Measurements from ENCODE around the gene SEMA7A.
A peak's percentile ranks its signal among the peaks of the same experiment; 100 is the strongest.

The SEMA7A gene

GRCh38 chr15:74415966-74416916, 17.5 kb downstream of the SEMA7A start:
- no peak for DNase-seq

- DNase-seq = no peak
Observed at GRCh38 chr15:74414603-74415338, 19.0 kb downstream of the SEMA7A start.

GRCh38 chr15:74414081-74414580, 19.6 kb downstream of the SEMA7A start:
- no peak for DNase-seq

- no peak for DNase-seq
Observed at GRCh38 chr15:74413350-74414080, 20.2 kb downstream of the SEMA7A start.

GRCh38 chr15:74412159-74412558, 21.6 kb downstream of the SEMA7A start:
- no peak for DNase-seq

- no peak for DNase-seq
Observed at GRCh38 chr15:74411686-74412085, 22.1 kb downstream of the SEMA7A start.

- DNase-seq = no peak
Observed at GRCh38 chr15:74410502-74410901, 23.3 kb downstream of the SEMA7A start.

- DNase-seq = no peak
Observed at GRCh38 chr15:74409225-74409624, 24.5 kb downstream of the SEMA7A start.

- DNase-seq = no peak
Observed at GRCh38 chr15:74408815-74409214, 24.9 kb downstream of the SEMA7A start.

- no peak for DNase-seq
Observed at GRCh38 chr15:74408385-74408784, 25.4 kb downstream of the SEMA7A start.

- no peak for DNase-seq
Observed at GRCh38 chr15:74406992-74407705, 26.6 kb downstream of the SEMA7A start.

GRCh38 chr15:74406517-74406916, 27.2 kb downstream of the SEMA7A start:
- DNase-seq = no peak

- no peak for DNase-seq
Observed at GRCh38 chr15:74405823-74406222, 27.9 kb downstream of the SEMA7A start.

GRCh38 chr15:74403991-74404563, 29.7 kb downstream of the SEMA7A start:
- DNase-seq = no peak

- no peak for DNase-seq
Observed at GRCh38 chr15:74403588-74403919, 30.2 kb downstream of the SEMA7A start.

GRCh38 chr15:74402873-74403587, 30.7 kb downstream of the SEMA7A start:
- peak; percentile 93 for DNase-seq

- DNase-seq = no peak
Observed at GRCh38 chr15:74402337-74402841, 31.4 kb downstream of the SEMA7A start.

- DNase-seq = peak; percentile 58
Observed at GRCh38 chr15:74400915-74401757, 32.6 kb downstream of the SEMA7A start.

- DNase-seq = peak; percentile 61
Observed at GRCh38 chr15:74400313-74400860, 33.4 kb downstream of the SEMA7A start.

All from activated CD4-positive, alpha-beta T cell treated with anti-CD3 and anti-CD28 coated beads, Interleukin-2, Interleukin-6, amounts not matched to agents 100 ng/mL and 50 ng/mL, durations not matched to agents 16 hours and 8 hours (primary cell).